B cell (primary cell): ENCODE results near the gene PLEKHG3. TPM values are rescaled to one million over a fixed set of nuclear protein-coding genes. Genes with fewer than 3 reads are reported as not detected.

ENCODE experiments used
- ATAC-seq: fragments of 200-7000 bp; cut with Tn5 transposase; one replicate; pipeline ENCODE4 v1.10.0; 2021; ENCODE audit warnings: low read depth, mild to moderate bottlenecking, moderate number of reproducible peaks, moderate library complexity
- CTCF ChIA-PET: fragments of 350-600 bp; sonication (Branson Sonifier 250); formaldehyde crosslinking; loops from one replicate; lab custom pipeline; 2021; ENCODE audit warnings: antibody characterized with exemption, inconsistent platforms; lab: Charles Lee
- POLR2A ChIA-PET: fragments of 350-600 bp; sonication (Branson Sonifier 250); formaldehyde crosslinking; loops from one replicate; lab custom pipeline; 2021; ENCODE audit warnings: antibody characterized with exemption; lab: Charles Lee
- DNase-seq: peaks from one replicate; pipeline ENCODE4 v3.0.0; 2013
- H2AFZ ChIP-seq: 2 replicates; pipeline ENCODE4 v1.6.1; 2012; ENCODE audit warnings: mild to moderate bottlenecking, low read depth, low read length; ENCODE audit not compliant: insufficient read depth, poor library complexity, severe bottlenecking
- H3K27ac ChIP-seq, 2 donors: 1 replicate in 1 of 2; 2 replicates in 1 of 2; pipeline ENCODE4 v1.5.1; 2012 to 2013; ENCODE audit warnings: low read length in 2 of 2, mild to moderate bottlenecking in 2 of 2, moderate library complexity in 1 of 2
- H3K27me3 ChIP-seq, 4 experiments: fragments of 200-600 bp in 1 of 4; sonication (generic) in 1 of 4; replicated peaks in 1 of 4; 1 replicate in 2 of 4; 2 replicates in 2 of 4; pipeline versions ENCODE4 v1.6.1 to v1.7.0; 2013 to 2016; ENCODE audit warnings: low read length in 3 of 4, mild to moderate bottlenecking in 2 of 4, mixed read lengths in 1 of 4, moderate library complexity in 1 of 4; ENCODE audit not compliant: insufficient read depth in 4 of 4, control insufficient read depth in 3 of 4; ENCODE audit errors: control extremely low read depth in 1 of 4
- H3K36me3 ChIP-seq, 2 experiments: replicated peaks in 1 of 2; 1 replicate in 1 of 2; 2 replicates in 1 of 2; pipeline versions ENCODE4 v1.6.1 to v1.7.1; 2013; ENCODE audit warnings: low read length in 1 of 2; ENCODE audit not compliant: insufficient read depth in 2 of 2, control insufficient read depth in 1 of 2; ENCODE audit errors: control extremely low read depth in 1 of 2, extremely low read depth in 1 of 2
- H3K4me1 ChIP-seq, 2 donors: fragments of 200-600 bp in 1 of 2; sonication (generic) in 1 of 2; 1 replicate in 1 of 2; 2 replicates in 1 of 2; pipeline versions ENCODE4 v1.5.1 to v1.6.1; 2013 to 2017; ENCODE audit warnings: low read length in 2 of 2; ENCODE audit not compliant: control insufficient read depth in 2 of 2, insufficient read depth in 2 of 2
- H3K4me2 ChIP-seq: replicated peaks from 2 replicates; pipeline ENCODE3; 2012; ENCODE audit warnings: mild to moderate bottlenecking, low read depth, low read length; ENCODE audit not compliant: poor library complexity, severe bottlenecking
- H3K4me3 ChIP-seq, 5 experiments: fragments of 200-600 bp in 1 of 5; sonication (generic) in 1 of 5; 1 replicate in 3 of 5; 2 replicates in 2 of 5; pipeline versions ENCODE4 v1.5.1 to v1.7.0; 2011 to 2016; ENCODE audit warnings: low read length in 4 of 5, mild to moderate bottlenecking in 4 of 5, low read depth in 2 of 5, control low read depth in 1 of 5, moderate library complexity in 1 of 5; ENCODE audit not compliant: insufficient read depth in 1 of 5; ENCODE audit errors: control extremely low read depth in 1 of 5, extremely low read depth in 1 of 5
- H3K79me2 ChIP-seq: fragments of 200-600 bp; sonication (generic); one replicate; pipeline ENCODE4 v1.6.0; 2016; ENCODE audit warnings: low read length; ENCODE audit not compliant: control insufficient read depth, insufficient read depth
- H3K9ac ChIP-seq: fragments of 200-600 bp; sonication (generic); 2 replicates; pipeline ENCODE4 v1.6.1; 2017; ENCODE audit warnings: mild to moderate bottlenecking, low read length, moderate library complexity
- H3K9me3 ChIP-seq, 3 donors: one replicate each; pipeline versions ENCODE4 v1.6.1 to v1.7.1; 2013; ENCODE audit warnings: low read length in 2 of 3; ENCODE audit not compliant: control insufficient read depth in 2 of 3, insufficient read depth in 1 of 3; ENCODE audit errors: control extremely low read depth in 1 of 3
- H4K20me1 ChIP-seq: 2 replicates; pipeline ENCODE4 v1.6.0; 2012; ENCODE audit warnings: mild to moderate bottlenecking, low read length; ENCODE audit not compliant: insufficient read depth, control insufficient read depth, poor library complexity, severe bottlenecking
- H3K27ac Mint-ChIP-seq: one replicate; pipeline ENCODE4 v1.8.0; 2021; ENCODE audit warnings: mixed read lengths
- H3K27me3 Mint-ChIP-seq: one replicate; pipeline ENCODE4 v1.8.0; 2021; ENCODE audit warnings: mixed read lengths
- H3K4me1 Mint-ChIP-seq: one replicate; pipeline ENCODE4 v1.8.0; 2021; ENCODE audit warnings: mixed read lengths
- H3K4me3 Mint-ChIP-seq: one replicate; pipeline ENCODE4 v1.8.0; 2021; ENCODE audit warnings: mixed read lengths
- H3K9me3 Mint-ChIP-seq: one replicate; pipeline ENCODE4 v1.8.0; 2022; ENCODE audit warnings: mixed read lengths; ENCODE audit not compliant: insufficient read depth
- CTCF ChIP-seq: fragments of 200-600 bp; IDR thresholded peaks from one replicate; pipeline ENCODE4 v1.8.0; 2022; ENCODE audit warnings: antibody characterized with exemption, mild to moderate bottlenecking
- EZH2 ChIP-seq: IDR thresholded peaks from 2 replicates; pipeline ENCODE4 v1.6.1; 2012; ENCODE audit warnings: borderline replicate concordance, low read depth, mild to moderate bottlenecking, moderate library complexity, low read length; ENCODE audit not compliant: insufficient read depth, poor library complexity, severe bottlenecking
- WGBS: methylation state at CpG from one replicate; pipeline ENCODE4 v1.1.5; 2013; ENCODE audit warnings: missing lambda C conversion rate; ENCODE audit not compliant: insufficient coverage; 5-methylcytosine and 5-hydroxymethylcytosine counted together
- intact Hi-C: fragments of 100-400 bp; cut with micrococcal nuclease; formaldehyde crosslinking; loops from one replicate; pipeline ENCODE4 v1.10.0; 2022
- polyA plus RNA-seq: library from polyadenylated mRNA; depleted of rRNA; stranded (reverse); fragments of >200 nt; gene quantifications from 2 replicates; pipeline ENCODE4 v1.2.3, GENCODE V29; 2012
- total RNA-seq, 2 donors: library from RNA; stranded (reverse); fragments of 120-200 nt in 1 of 2; gene quantifications; 1 replicate in 1 of 2; 2 replicates in 1 of 2; pipeline versions ENCODE4 v1.2.3 to v1.2.4, GENCODE V29; 2013 to 2022

PLEKHG3 gene
- total and polyA plus RNA-seq, 2 donors (not counting 1 experiment from before 2014, with no cell fraction given): 0.12 to 0.25 TPM

DNA sequence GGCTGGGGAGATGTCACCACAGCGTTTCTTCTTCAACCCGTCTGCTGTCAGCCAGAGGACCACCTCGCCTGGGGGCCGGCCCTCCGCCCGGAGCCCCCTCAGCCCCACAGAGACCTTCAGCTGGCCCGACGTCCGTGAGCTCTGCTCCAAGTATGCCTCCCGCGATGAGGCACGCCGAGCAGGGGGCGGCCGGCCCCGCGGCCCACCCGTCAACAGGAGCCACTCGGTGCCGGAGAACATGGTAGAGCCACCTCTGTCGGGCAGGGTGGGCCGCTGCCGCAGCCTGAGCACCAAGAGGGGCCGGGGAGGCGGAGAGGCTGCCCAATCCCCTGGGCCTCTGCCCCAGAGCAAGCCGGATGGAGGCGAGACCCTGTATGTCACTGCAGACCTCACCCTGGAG lies 38.8 kb downstream of the PLEKHG3 start:
- Histone ChIP-seq H3K4me2 (no peak overlapping the region), H3K27ac (no peak overlapping the region), H2AFZ (no peak overlapping the region), H3K4me3 (no peak overlapping the region), H3K79me2 (no peaks in the 10 kb centered on the region), H3K27me3 (no peaks in the 10 kb centered on the region), H3K36me3 (no peaks in the 10 kb centered on the region), H3K9me3 (no peaks in the 10 kb centered on the region), H3K9ac (no peak overlapping the region), H4K20me1 (no peaks in the 10 kb centered on the region), H3K4me1 (no peaks in the 10 kb centered on the region)
- ATAC-seq (no peak), DNase-seq (no peak)
- H3K4me3 Mint-ChIP-seq: no peak overlapping the region
- TF ChIP-seq EZH2 (no peak), CTCF (no peak)
- intact Hi-C loops: no loop called here
- no peaks in the 10 kb centered on the region for H3K9me3 Mint-ChIP-seq
- no peaks in the 10 kb centered on the region for H3K4me1 Mint-ChIP-seq
- no peak overlapping the region for H3K27ac Mint-ChIP-seq
- POLR2A ChIA-PET: no interaction called here
- CTCF ChIA-PET: no interaction called here
- H3K27me3 Mint-ChIP-seq: no peaks in the 10 kb centered on the region
- 95% methylated on average over 27 of the region's 27 CpGs for WGBS

DNA sequence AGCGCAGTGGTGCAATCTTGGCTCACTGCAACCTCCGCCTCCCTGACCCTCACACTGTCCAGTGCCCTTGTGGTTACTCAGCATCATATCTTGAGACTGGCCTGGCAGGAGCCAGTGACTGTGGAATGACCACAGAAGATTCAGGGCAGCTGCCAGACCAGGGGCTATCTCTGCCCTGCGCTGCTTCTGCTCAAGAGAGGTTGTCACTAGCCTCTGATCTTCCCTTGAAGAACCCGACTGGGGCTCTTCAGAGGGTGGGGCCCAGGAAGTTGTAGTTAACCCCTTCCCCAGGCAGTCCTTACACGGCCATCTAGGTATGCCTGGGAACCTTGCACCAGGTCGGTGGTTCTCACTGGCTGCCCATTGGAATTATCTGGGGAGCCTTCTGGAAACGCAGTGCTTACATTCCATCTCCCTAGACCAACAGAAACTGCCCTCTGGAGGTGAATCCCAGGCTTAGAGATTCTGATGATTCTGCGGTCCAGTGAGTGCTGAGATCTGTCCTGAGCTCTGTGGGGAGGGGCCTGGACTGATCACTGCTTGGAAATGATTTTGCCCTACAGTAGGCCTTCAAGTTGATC lies 41.4 kb downstream of the PLEKHG3 start:
- no peak for TF ChIP-seq EZH2
- no peak overlapping the region for H3K27ac ChIP-seq
- ChIA-PET CTCF (no interaction called here), POLR2A (no interaction called here)
- no peak overlapping the region for H2AFZ ChIP-seq
- H3K79me2 ChIP-seq: no peaks in the 10 kb centered on the region
- no peak overlapping the region for H3K4me3 Mint-ChIP-seq
- H3K27me3 ChIP-seq: no peaks in the 10 kb centered on the region
- no peaks in the 10 kb centered on the region for H3K27me3 Mint-ChIP-seq
- no peaks in the 10 kb centered on the region for H3K9me3 Mint-ChIP-seq
- H3K4me2 ChIP-seq: no peak overlapping the region
- H3K4me1 Mint-ChIP-seq: no peaks in the 10 kb centered on the region
- no peaks in the 10 kb centered on the region for H3K4me1 ChIP-seq
- intact Hi-C loops: no loop called here
- no peak overlapping the region for H3K9ac ChIP-seq
- no peaks in the 10 kb centered on the region for H3K9me3 ChIP-seq
- no peaks in the 10 kb centered on the region for H3K36me3 ChIP-seq
- DNase-seq (no peak), ATAC-seq (no peak)
- H3K27ac Mint-ChIP-seq: no peak overlapping the region
- no peak overlapping the region for H3K4me3 ChIP-seq
- WGBS: 91% methylated on average over 8 of the region's 8 CpGs
- no peaks in the 10 kb centered on the region for H4K20me1 ChIP-seq
